ENCODE data around the gene FCRL6.

GRCh38 chr1:159783724-159784123 is 18.4 kb upstream of the FCRL6 start:
- TF ChIP-seq CTCF (conservative IDR thresholded peaks at IDR 0.05): no peak
- no peak for TF ChIP-seq ZFX (IDR thresholded peaks at IDR 0.05)
